AG04450 (cell line): ENCODE data around the gene SLC6A11. TPM values are rescaled to one million over a fixed set of nuclear protein-coding genes. Genes with fewer than 3 reads are reported as not detected.

Experiments used
- CTCF ChIA-PET: fragments of 300-600, 350-600 bp; formaldehyde crosslinking; extraction: SDS; loops from one replicate; lab custom pipeline; 2022; ENCODE audit warnings: antibody characterized with exemption, inconsistent platforms; lab: Charles Lee
- POLR2A ChIA-PET: fragments of 350-600 bp; formaldehyde crosslinking; extraction: SDS; loops from one replicate; lab custom pipeline; 2021; ENCODE audit warnings: antibody characterized with exemption, inconsistent platforms; lab: Yijun Ruan, JAX
- DNase-seq: peaks from one replicate; pipeline ENCODE4 v3.0.0-alpha.2; 2011; ENCODE audit warnings: low read depth, low spot score
- H3K27ac ChIP-seq: one replicate; pipeline ENCODE4 v1.5.1; 2012; ENCODE audit warnings: low read depth, low read length, control low read depth
- H3K27me3 ChIP-seq: one replicate; pipeline ENCODE4 v1.6.0; 2012; ENCODE audit warnings: low read length; ENCODE audit not compliant: control insufficient read depth, insufficient read depth
- H3K4me3 ChIP-seq: 2 replicates; pipeline ENCODE4 v1.5.1; 2011; ENCODE audit warnings: mild to moderate bottlenecking, low read depth, low read length, control low read depth
- H3K9me3 ChIP-seq: 2 replicates; pipeline ENCODE4 v1.5.1; 2012; ENCODE audit warnings: low read length; ENCODE audit not compliant: control insufficient read depth, insufficient read depth
- polyA plus RNA-seq: library from polyadenylated mRNA; depleted of rRNA; stranded (reverse); fragments of >200 nt; gene quantifications from 2 replicates; pipeline ENCODE4 v1.2.3, GENCODE V29; 2011
- TF ChIP-seq, protein P1 (sequence below): IDR thresholded peaks from 2 replicates; pipeline ENCODE4 v1.5.1; 2011; ENCODE audit warnings: low read depth, low read length, control low read depth, inconsistent platforms

Gene SLC6A11
- polyA plus RNA-seq, 1 experiment, result not detected

DNA sequence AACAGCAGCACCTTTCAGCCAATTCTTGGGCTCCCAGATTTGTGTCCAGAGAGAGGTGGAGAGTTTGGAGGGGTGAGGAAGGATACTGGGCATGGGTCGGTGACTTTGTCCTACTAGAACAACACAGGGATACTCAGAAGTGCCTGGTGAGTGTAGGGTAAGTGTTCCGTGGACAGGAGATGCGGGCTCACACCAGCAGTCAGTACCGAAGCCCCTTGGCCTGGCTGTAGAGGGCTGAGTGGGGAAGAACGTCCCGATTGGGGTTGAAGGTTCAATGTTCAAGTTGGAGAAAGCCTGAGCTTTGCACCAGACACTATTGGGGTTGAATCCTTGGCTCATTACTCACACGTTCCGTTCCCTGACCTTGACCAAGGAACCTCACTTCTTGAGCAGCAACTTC is 40.8 kb upstream of the SLC6A11 start:
- ChIA-PET POLR2A (no interaction called here), CTCF (no interaction called here)
- Histone ChIP-seq H3K27ac (no peak overlapping the region), H3K9me3 (no peaks in the 10 kb centered on the region), H3K4me3 (no peak overlapping the region), H3K27me3 (no peaks in the 10 kb centered on the region)
- TF ChIP-seq, protein P1, sequence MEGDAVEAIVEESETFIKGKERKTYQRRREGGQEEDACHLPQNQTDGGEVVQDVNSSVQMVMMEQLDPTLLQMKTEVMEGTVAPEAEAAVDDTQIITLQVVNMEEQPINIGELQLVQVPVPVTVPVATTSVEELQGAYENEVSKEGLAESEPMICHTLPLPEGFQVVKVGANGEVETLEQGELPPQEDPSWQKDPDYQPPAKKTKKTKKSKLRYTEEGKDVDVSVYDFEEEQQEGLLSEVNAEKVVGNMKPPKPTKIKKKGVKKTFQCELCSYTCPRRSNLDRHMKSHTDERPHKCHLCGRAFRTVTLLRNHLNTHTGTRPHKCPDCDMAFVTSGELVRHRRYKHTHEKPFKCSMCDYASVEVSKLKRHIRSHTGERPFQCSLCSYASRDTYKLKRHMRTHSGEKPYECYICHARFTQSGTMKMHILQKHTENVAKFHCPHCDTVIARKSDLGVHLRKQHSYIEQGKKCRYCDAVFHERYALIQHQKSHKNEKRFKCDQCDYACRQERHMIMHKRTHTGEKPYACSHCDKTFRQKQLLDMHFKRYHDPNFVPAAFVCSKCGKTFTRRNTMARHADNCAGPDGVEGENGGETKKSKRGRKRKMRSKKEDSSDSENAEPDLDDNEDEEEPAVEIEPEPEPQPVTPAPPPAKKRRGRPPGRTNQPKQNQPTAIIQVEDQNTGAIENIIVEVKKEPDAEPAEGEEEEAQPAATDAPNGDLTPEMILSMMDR, result no peak
- no peak for DNase-seq

DNA sequence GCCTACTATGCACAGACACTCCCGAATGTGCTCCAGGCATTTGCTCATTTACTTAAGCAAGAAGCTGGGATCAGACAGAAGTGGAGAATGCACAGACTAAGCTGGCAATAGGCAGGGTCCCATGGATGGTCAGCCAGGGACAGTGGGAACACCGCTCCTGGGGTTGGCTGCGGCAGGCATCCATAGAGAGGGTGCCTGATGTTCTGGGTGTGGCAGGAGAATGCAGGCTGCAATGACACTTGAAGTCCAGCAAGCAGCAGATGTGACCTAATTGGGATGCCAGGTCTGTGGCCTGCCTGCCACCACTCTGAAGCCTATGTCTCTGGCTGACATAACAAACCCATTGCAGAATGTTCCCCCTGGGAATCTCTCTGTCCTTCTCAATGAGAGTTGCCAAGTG is 40.2 kb upstream of the SLC6A11 start:
- ChIA-PET CTCF (no interaction called here), POLR2A (no interaction called here)
- no peak for DNase-seq
- no peaks in the 10 kb centered on the region for H3K9me3 ChIP-seq
- TF ChIP-seq, protein P1, result no peak
- no peak overlapping the region for H3K4me3 ChIP-seq
- H3K27me3 ChIP-seq, result no peaks in the 10 kb centered on the region
- H3K27ac ChIP-seq, result no peak overlapping the region

DNA sequence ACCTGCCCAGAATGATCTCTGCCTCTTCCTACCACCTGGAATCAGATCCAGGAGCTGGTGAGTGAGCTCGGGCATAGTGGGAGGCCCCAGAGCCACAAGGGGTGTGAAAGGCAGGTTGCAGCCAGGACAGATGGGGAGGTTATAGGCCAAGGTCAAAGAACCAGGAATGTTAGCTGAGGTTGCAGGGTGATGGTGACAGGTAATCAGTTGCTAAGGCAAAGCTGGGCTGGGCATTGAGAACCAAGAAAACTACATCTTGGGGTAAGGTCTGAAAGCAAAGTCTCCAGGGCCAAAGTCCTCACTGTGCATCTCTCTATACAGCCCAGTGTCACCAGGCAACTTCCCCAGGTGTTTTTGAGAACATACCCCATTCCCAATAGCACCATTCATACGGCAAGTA is 38.4 kb upstream of the SLC6A11 start:
- TF ChIP-seq, protein P1, result no peak
- Histone ChIP-seq H3K27me3 (no peaks in the 10 kb centered on the region), H3K9me3 (no peaks in the 10 kb centered on the region), H3K4me3 (no peak overlapping the region), H3K27ac (no peak overlapping the region)
- POLR2A ChIA-PET, result no interaction called here
- CTCF ChIA-PET, result no interaction called here
- no peak for DNase-seq

DNA sequence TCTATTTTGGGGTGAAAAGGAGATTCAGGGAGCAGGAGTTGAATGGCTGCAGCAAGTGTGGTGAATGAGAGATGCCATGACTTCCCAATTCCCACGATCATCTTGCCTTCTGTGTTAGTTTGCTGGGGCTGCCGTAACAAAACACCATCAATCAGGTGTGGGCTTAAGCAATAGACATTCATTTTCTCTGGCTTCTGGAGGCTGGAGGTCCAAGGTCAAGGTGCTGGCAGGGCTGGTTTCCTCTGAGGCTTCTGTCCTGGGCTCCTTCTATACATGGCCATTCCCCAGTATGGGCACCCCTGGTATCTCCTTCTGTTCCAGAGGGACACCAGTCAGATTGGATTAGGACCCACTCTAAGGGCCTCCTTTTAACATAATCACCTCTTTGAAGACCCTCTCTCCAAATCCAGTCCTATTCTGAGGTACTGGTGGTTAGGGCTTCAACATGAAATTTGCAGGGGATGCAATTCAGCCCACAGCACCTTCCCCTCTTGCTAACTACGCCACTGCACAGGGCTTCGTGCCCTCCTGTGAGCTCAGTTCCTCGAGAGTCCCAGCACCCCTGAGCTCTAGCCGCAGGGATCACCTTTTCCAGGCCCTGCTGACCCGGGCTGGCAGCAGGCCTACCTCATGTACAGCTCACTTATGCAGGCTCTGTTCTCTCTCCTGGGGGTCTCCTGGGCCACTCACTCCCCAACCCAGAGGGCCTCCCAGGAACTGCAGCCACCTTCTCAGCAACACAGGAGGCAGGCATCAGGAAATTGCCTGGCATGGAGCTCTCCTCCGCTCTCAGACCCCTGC is 37.3 kb upstream of the SLC6A11 start:
- CTCF ChIA-PET, result no interaction called here
- TF ChIP-seq, protein P1, result no peak
- DNase-seq, result no peak

DNA sequence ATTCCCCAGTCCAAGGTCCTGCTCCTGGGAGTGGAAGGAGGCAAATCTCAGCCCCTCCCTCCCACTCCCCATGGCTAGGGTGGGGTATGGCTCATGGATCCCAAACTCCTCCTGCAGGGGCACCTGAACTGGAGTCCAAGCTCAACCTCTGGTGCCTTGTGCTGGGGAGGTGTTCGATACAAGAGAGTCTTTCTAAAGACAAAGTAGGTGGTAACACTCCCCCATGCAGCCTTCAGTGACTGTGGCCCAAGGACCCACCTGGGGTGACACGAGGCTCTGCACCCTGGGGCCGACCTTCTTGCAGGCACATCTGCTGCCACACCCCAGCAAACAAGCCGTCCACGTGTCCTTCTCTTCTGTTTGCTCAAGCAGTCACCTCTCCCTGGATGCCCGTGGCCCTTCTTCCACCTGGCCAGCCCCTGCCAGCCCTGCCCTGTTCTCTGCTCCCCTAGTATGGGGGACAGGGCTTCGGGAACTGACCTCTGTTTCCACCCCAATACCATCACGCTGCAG is 36.7 kb upstream of the SLC6A11 start:
- Histone ChIP-seq H3K27me3 (no peaks in the 10 kb centered on the region), H3K27ac (no peak overlapping the region), H3K9me3 (no peaks in the 10 kb centered on the region), H3K4me3 (no peak overlapping the region)
- ChIA-PET CTCF (no interaction called here), POLR2A (no interaction called here)
- TF ChIP-seq, protein P1, result no peak
- no peak for DNase-seq

More for the DNA sequence above, 37.3 kb upstream of the SLC6A11 start:
- Histone ChIP-seq H3K27ac (no peak overlapping the region), H3K4me3 (no peak overlapping the region), H3K9me3 (no peaks in the 10 kb centered on the region), H3K27me3 (no peaks in the 10 kb centered on the region)
- POLR2A ChIA-PET, result no interaction called here
